Measurements from ENCODE around the gene MAGEA1. TPM values are rescaled to one million over a fixed set of nuclear protein-coding genes. Genes with fewer than 3 reads are reported as not detected.

MAGEA1 gene
- polyA plus RNA-seq, result not detected in 2 replicates

GRCh38 chrX:153179131-153179530 is at the start of gene MAGEA1:
MAGEA1 (plus strand) TSS chrX:153179284; CDS start chrX:153182390, 3,106 bp downstream.

Other genes with a start within 250 kb of the MAGEA1 start
- 0.32 TPM in 1 of 2 replicates, not detected in the other for gene PNMA5, start 185.2 kb upstream of the MAGEA1 start, polyA plus RNA-seq
- gene PNMA3, start 122.8 kb upstream of the MAGEA1 start, polyA plus RNA-seq, result 4.1 and 5.0 TPM in 2 replicates
- gene PNMA6A, start 106.8 kb upstream of the MAGEA1 start, polyA plus RNA-seq, result 8.3 and 14.3 TPM in 2 replicates
- gene PNMA6F, start 142.5 kb downstream of the MAGEA1 start, polyA plus RNA-seq, result not detected in 2 replicates
- 2.5 and 5.3 TPM in 2 replicates for gene ZNF275, start 154.9 kb downstream of the MAGEA1 start, polyA plus RNA-seq
- gene PNMA6E, start 222.1 kb downstream of the MAGEA1 start, polyA plus RNA-seq, result not detected in 2 replicates
- gene ZFP92, start 232.2 kb downstream of the MAGEA1 start, polyA plus RNA-seq, result 0.17 and 0.60 TPM in 2 replicates

All from Purkinje cell (primary cell).